SW480 (cell line): ENCODE measurements around the gene NCOA7.

Source experiments
- DNase-seq: peaks from one replicate; pipeline ENCODE4 v3.0.0-alpha.2; 2016; ENCODE audit warnings: low spot score

The NCOA7 gene

GRCh38 chr6:125815080-125815910 lies 24.5 kb downstream of the NCOA7 start:
- no peak for DNase-seq

- no peak for DNase-seq
These were observed 26.1 kb downstream of the NCOA7 start for GRCh38 chr6:125816828-125817280.

DNA sequence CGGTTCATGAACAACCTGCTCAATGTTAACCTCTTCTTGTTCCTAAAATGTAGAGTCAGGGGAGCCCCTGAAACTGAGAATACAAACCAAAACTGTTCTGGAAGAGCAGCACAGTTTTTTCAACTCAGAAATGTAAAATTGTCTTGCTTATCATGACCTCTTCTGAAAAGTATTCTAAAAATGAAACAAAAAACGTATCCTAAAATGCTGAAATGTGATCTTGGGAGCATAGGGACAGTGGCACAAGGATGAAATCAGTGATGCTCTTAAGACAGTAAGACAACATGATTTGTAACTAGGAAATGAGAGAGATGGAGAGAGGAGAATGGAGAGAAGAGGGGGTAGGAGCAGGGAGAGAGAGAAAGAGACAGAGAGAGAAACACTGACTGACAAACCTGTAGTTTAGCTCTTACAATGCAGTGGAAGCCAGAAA lies 27.5 kb downstream of the NCOA7 start:
- no peak for DNase-seq

DNA sequence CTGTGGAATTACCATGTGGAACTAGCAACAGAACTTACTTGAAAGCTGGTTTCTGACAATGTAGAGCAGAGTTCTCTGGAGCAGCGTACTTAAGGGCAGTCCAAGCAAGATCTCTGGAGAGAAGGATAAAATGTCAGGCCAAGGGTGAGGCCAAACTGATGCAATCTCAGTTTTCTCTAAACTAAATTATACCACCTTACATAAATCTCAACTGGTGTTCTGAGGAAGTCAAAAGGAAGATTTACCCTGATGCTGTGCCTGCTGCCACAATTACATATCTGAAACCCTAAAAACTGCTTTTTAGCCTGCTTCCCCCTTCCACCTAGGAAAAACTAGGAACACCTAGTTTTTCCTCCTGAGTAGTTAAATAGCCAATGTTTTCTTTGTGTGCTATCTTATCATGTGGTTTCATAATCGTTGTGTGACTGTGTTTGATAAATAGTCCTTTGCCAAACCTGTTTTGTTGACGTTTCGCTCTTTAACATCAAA lies 28.1 kb downstream of the NCOA7 start:
- no peak for DNase-seq

DNA sequence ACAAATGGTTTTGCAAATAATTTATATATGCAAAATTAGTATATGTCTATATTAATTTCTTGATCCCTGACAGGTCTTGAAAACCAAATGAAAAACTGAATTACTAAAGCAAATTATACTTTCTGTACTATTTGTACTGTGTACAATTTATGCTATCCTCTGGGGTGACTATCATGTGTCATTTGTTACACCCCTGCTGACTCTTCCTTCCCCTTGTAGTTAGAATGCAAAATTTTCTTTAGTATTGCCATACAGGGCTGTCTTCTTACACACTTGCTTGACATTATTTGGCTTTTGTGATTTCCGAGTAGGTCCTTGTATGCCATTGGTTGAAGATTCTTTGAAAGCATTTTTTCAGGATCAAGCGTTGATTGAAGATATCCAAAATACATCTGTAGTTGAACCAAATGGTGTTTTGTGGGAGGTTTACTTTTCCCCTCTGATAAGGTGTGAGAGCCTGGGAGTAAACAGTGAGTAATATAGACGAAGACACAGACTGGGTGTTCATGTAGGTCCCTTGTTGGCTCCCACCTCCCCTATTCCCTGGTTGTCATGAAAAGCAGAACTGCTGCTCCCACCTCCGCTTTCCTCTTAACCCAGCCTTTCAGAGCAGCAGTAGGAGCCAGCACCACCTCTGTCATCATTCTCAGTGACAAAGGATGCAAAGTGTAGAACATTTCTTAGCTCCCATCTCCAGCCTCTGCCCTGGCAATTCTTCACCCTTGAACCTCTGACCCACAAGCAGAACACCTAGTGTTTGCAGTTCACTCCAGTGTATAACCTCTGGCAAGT lies 29.0 kb downstream of the NCOA7 start:
- DNase-seq: no peak

DNA sequence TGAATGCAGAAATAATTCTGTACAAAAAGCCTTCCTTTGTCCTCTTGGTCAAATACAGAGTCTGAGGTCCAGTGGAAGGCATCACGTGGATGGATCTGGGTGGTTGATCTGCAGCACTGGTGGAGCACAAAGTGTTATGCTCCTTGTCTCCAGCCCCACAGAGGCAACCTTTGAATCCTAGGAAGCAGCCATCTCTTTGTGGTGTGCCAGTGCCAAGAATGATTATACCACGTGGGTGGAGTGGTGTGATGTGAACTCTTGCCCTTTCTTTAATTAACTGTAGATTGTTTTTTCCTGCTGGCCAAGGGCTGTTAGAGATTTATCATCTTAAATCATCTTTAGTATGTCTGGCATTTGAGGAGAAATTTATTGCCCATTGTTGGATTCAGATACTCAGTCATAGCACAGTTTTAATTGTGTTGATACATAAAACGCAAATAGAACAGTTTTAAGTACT lies 31.1 kb downstream of the NCOA7 start:
- DNase-seq: peak; percentile 6

DNA sequence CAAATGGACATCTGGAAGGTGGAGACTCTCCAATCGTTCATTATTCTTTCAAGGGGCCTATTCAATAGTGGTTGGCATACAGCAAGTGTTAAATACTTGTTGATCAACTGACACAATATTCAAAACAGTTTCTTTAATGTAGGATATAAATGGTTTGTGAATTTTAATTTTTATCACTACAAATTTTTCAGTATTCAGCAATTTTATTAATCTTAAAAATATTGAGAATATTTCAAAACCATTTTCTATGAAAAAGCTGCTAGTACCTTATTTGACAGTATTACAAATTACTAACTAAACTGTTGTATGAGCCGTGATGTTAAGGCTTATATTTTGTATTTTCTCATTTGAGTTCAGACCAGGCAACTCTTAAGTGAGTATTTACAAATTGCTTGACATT lies 32.4 kb downstream of the NCOA7 start:
- DNase-seq: no peak

GRCh38 chr6:125824946-125825771 lies 34.4 kb downstream of the NCOA7 start:
- no peak for DNase-seq

GRCh38 chr6:125826695-125827463 lies 36.1 kb downstream of the NCOA7 start:
- no peak for DNase-seq

GRCh38 chr6:125827788-125828320 lies 37.1 kb downstream of the NCOA7 start:
- no peak for DNase-seq

GRCh38 chr6:125828476-125829039 lies 37.8 kb downstream of the NCOA7 start:
- no peak for DNase-seq

DNA sequence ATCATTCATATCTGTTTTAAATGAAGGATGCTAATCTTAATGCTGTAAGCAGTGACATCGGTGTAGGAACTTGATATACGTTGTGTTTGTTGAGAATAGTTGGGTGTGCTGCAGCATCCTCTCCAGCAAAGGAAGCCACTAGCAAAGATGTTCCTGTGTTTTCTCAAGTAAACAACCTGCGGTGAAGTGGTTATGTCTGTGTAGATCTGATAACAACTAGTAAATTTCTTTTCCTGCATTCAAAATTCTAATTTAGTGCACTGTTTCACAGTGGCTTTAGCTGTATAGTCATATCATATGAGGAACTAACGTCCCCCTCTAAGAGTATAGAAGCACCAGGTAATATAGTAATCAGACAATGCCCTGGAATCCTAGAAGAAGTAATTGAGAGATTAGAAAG lies 38.7 kb downstream of the NCOA7 start:
- DNase-seq: no peak

GRCh38 chr6:125831659-125832058 lies 40.9 kb downstream of the NCOA7 start:
- no peak for DNase-seq

- no peak for DNase-seq
These were observed 41.8 kb downstream of the NCOA7 start for GRCh38 chr6:125832391-125833117.

DNA sequence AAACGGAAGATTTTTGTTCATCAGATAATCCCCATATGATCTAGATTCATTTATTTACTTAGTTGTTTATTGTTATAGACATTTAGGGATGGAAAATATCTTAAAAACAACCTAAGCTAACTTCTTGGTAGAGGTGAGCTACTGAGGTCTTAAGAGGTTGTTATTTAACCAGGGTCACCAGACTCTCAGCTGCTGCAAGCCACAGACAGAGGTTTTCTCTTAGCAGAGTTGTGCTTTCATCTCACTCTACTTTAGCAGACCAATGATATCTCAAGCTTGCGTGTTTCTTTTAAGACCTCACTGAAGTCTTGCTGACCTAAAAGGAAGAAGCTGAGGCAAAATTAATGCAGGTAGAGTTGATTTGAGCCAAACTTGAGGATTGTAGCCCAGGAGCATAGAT lies 43.6 kb downstream of the NCOA7 start:
- DNase-seq: no peak

DNA sequence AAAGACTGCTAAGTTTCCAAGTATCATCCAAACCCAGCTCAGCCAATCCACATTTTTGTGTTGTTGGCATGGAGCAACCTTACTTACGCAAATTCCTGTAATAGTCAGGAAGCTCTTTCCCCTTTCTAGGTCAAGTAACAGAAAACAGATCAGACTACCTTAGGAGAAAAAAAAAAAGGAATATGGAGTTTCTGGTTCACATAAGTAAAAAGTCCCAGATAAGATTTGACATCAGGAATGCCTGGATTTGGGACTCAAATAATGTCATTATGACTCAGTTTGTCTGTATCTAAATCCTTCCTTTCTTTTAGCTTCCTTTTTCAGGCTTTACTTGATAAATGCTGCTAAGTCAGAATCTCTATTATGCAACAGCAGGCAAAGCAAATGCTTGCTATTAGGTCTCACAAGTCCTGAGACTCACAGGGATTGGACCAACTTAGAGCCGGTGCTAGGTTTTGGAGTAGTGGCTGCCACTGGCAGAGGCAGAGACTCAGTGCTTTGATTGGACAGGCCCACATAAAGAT lies 44.5 kb downstream of the NCOA7 start:
- DNase-seq: no peak

- no peak for DNase-seq
These were observed 45.7 kb downstream of the NCOA7 start for GRCh38 chr6:125836466-125836865.

GRCh38 chr6:125839471-125839870 lies 48.7 kb downstream of the NCOA7 start:
- DNase-seq: no peak

- DNase-seq: no peak
These were observed 49.1 kb downstream of the NCOA7 start for GRCh38 chr6:125839879-125840278.
